Measurements from ENCODE around the gene KCTD17.

DNA sequence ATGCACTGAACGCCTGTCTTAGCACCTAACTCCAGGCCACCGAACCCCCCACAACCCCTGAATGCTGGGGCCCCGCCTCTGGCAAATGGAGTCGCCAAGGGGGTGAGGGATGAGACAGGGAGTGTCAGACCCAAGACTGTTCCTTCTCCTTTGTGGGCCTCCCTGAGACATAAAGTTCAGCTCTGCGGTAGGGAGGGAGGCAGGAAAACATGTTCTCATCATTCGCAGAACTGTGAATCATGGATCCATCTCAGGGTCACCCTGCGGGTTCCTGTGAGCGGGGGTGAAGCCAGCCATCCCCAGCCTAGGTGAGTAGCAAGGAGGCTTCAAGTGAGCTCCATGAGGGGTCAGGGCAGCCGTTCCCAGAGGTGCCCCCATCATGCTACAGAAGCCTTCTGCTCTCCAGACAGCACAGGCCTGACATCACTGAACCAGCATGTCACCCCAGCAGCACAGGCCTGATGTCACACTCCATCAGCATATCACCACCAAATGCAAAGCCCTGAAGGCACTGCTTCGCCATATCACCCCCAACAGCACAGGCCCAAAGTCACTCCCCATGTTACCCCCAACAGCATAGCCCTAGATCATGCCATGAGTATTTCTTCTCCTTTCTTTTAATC is 30.8 kb downstream of the KCTD17 start:
- TF ChIP-seq CTCF (IDR thresholded peaks at IDR 0.05) (no peak), ZFX (IDR thresholded peaks at IDR 0.05; ENCODE audit: borderline replicate concordance) (no peak)

Data from 22Rv1 (cell line).